ENCODE results near the gene TMUB2. TPM values are rescaled to one million over a fixed set of nuclear protein-coding genes. Genes with fewer than 3 reads are reported as not detected.
A peak's percentile ranks its signal among the peaks of the same experiment; 100 is the strongest.

Gene TMUB2
- total and polyA plus RNA-seq, 2 of the 13 experiments (the other 11 are each of a cell fraction or from before 2014, with no cell fraction given), result 26.9 to 50.8 TPM

DNA sequence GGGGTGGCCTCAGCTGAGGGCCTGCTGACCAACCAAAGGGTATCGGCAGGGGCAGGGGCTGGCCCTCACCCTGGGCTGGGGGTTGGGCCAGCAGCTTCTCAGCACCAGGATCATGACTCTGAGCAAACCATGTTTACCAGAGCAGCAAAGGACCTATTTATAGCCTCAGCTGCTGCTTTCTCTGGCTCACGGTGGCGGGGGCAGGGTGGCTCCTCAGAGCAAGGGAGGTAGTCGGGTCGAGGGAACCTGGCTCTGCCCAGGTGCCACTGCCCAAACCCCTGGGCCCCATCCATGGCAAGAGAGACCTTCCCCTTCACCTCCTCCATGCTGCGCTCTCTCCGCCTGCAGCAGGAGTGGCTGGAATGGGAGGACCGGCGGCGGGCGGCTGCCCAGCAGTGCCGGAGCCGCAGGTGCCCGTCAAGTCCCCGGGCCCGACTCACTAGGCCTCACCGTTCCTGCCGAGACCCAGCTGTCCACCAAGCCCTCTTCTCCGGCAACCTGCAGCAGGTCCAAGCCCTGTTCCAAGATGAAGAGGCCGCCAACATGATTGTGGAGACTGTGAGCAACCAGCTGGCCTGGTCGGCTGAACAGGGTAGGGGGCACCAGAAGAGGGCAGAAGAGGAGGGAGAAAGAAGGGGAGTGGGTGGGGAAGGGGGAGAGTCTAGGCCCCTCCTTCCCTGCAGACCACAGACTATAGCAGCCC lies 16.1 kb upstream of the TMUB2 start, which contains the start of gene ASB16 (continued):
- TF ChIP-seq FOXC1 (CRISPR knock-in tag; IDR thresholded peaks at IDR 0.05; ENCODE audit: borderline replicate concordance), result peak; percentile 66; the same call in 1 of the 2 replicates
- TF ChIP-seq ZFY (CRISPR knock-in tag; IDR thresholded peaks at IDR 0.05), result peak; percentile 57; the same call in 1 of the 2 replicates
- TF ChIP-seq ZGPAT (CRISPR knock-in tag; IDR thresholded peaks at IDR 0.05), result peak; percentile 49; the same call in 1 of the 2 replicates
- TF ChIP-seq RARA (CRISPR knock-in tag; IDR thresholded peaks at IDR 0.05), result 0 out of 2 replicates have a peak, but pooled peaks have one; percentile 6
- TF ChIP-seq, protein P1, sequence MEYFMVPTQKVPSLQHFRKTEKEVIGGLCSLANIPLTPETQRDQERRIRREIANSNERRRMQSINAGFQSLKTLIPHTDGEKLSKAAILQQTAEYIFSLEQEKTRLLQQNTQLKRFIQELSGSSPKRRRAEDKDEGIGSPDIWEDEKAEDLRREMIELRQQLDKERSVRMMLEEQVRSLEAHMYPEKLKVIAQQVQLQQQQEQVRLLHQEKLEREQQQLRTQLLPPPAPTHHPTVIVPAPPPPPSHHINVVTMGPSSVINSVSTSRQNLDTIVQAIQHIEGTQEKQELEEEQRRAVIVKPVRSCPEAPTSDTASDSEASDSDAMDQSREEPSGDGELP (IDR thresholded peaks at IDR 0.05; ENCODE audit: borderline replicate concordance, low read depth), result peak; percentile 55; the same call in 1 of the 2 replicates
- TF ChIP-seq YEATS2 (CRISPR knock-in tag; IDR thresholded peaks at IDR 0.05; ENCODE audit: borderline replicate concordance), result peak; percentile 38; the same call in 1 of the 2 replicates
- no peak for TF ChIP-seq CHD4 (IDR thresholded peaks at IDR 0.05; ENCODE audit: borderline replicate concordance, low read length)
- 0 out of 2 replicates have a peak, but pooled peaks have one; percentile 19 for TF ChIP-seq SMAD3 (CRISPR knock-in tag; IDR thresholded peaks at IDR 0.05)
- 0 out of 2 replicates have a peak, but pooled peaks have one; percentile 72 for TF ChIP-seq HNRNPL (IDR thresholded peaks at IDR 0.05; ENCODE audit: low read depth, low read length)

DNA sequence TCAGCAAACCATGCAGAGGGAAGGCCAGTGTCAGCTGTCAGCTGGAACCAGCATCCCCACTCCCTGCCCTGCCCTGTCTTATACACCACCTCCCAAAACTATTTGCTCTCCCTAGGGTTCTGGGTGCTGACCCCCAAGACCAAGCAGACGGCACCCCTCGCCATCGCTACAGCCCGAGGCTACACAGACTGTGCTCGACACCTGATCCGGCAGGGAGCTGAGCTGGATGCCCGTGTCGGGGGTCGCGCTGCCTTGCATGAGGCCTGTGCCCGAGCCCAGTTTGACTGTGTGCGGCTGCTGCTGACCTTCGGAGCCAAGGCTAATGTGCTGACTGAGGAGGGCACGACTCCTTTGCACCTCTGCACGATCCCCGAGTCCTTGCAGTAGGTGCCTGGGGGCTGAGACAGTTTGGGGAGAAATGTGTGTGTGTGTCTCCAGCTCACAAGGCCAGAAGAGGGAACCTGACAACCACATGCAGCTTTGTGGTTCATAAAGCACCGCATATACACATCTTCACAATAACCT lies 14.8 kb upstream of the TMUB2 start:
- intact Hi-C loops (cut with micrococcal nuclease; ENCODE audit: unreplicated experiment), result no loop called here
- no peaks in the 10 kb centered on the region for H3K79me2 ChIP-seq (ENCODE audit: insufficient read depth, low read length)
- no peak overlapping the region for H2AFZ ChIP-seq (ENCODE audit: low read length)
- in situ Hi-C loops (cut with HindIII; ENCODE audit: extremely low pct_ligation_motif_present, low pct_unique_long_range_greater_than_20kb), result loop anchor here (5.0 kb wide), 1 partner anchor 230 kb away; the partner anchor contains the start of gene PPY
- H3K9ac ChIP-seq (ENCODE audit: insufficient read depth, low read depth, low read length), result no peak overlapping the region
- 96% methylated on average over 8 of the region's 17 CpGs for WGBS (ENCODE audit: low lambda C conversion rate)
- no peak overlapping the region for H3K4me3 ChIP-seq (replicated peaks in 1 of 3; ENCODE audit: insufficient read depth in 1 of 3, low read depth in 2 of 3, low read length in 3 of 3)
- CTCF ChIA-PET (ENCODE audit: low intra/inter-chr PET ratio, low total read pairs), result no interaction called here
- no TSS peak for BruUV-seq (replicated peaks)
- POLR2A ChIA-PET, result interaction anchor here (1.2 kb wide), 1 partner anchor 14 kb away, joined by 6 read pairs; the partner anchor contains the start of gene TMUB2
- FAIRE-seq, result no peak
- no peak for ATAC-seq
- no peaks in the 10 kb centered on the region for H3K27me3 ChIP-seq (ENCODE audit: control insufficient read depth in 1 of 2, insufficient read depth in 2 of 2, low read length in 2 of 2)
- DNase-seq (ENCODE audit: low spot score), result no peak
- peaks cover 41% of the 10 kb centered on the region for H3K4me1 ChIP-seq (ENCODE audit: insufficient read depth, low read length)
- H4K20me1 ChIP-seq (ENCODE audit: insufficient read depth, low read length), result no peaks in the 10 kb centered on the region
- no peaks in the 10 kb centered on the region for H3K9me3 ChIP-seq (ENCODE audit: low read length)
- no peak overlapping the region for H3K4me2 ChIP-seq (ENCODE audit: low read depth, low read length)
- H3K27ac ChIP-seq (ENCODE audit: extremely low read length, insufficient read depth, low read length), result no peak overlapping the region
- H3K36me3 ChIP-seq (replicated peaks in 1 of 2; ENCODE audit: control insufficient read depth in 1 of 2, insufficient read depth in 2 of 2, low read length in 2 of 2), result peaks cover 1 to 5% of the 10 kb centered on the region in 2 experiments; a peak in 2 of 5 replicates
- no peak for TF ChIP-seq SMYD3 (CRISPR knock-in tag; IDR thresholded peaks at IDR 0.05)
- peak; percentile 20; the same call in 1 of the 2 replicates for TF ChIP-seq ZBTB38 (CRISPR knock-in tag; IDR thresholded peaks at IDR 0.05)
- no peak for TF ChIP-seq SP2 (CRISPR knock-in tag; IDR thresholded peaks at IDR 0.05)
- TF ChIP-seq, protein P2, sequence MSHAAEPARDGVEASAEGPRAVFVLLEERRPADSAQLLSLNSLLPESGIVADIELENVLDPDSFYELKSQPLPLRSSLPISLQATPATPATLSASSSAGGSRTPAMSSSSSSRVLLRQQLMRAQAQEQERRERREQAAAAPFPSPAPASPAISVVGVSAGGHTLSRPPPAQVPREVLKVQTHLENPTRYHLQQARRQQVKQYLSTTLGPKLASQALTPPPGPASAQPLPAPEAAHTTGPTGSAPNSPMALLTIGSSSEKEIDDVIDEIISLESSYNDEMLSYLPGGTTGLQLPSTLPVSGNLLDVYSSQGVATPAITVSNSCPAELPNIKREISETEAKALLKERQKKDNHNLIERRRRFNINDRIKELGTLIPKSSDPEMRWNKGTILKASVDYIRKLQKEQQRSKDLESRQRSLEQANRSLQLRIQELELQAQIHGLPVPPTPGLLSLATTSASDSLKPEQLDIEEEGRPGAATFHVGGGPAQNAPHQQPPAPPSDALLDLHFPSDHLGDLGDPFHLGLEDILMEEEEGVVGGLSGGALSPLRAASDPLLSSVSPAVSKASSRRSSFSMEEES (CRISPR knock-in tag; IDR thresholded peaks at IDR 0.05), result no peak
- no peak for TF ChIP-seq ARID3A (IDR thresholded peaks at IDR 0.05; ENCODE audit: low read depth, low read length)
- TF ChIP-seq RFX3 (CRISPR knock-in tag; IDR thresholded peaks at IDR 0.05), result no peak
- peak; percentile 54; the same call in 1 of the 2 replicates for TF ChIP-seq AKAP8 (CRISPR knock-in tag; IDR thresholded peaks at IDR 0.05)
- 0 out of 2 replicates have a peak, but pooled peaks have one; percentile 29 for TF ChIP-seq ZNF790 (CRISPR knock-in tag; IDR thresholded peaks at IDR 0.05; ENCODE audit: borderline replicate concordance)

All from HepG2 (cell line).